ENCODE measurements around the gene IFT80. TPM values are rescaled to one million over a fixed set of nuclear protein-coding genes. Genes with fewer than 3 reads are reported as not detected.

Gene IFT80
- total RNA-seq, 3 donors from 2014 or later = 5.5 to 10.1 (median 6.5) TPM

GRCh38 chr3:160390565-160391138 lies 8.4 kb downstream of the IFT80 start:
- no peak for ATAC-seq
- H3K9me3 Mint-ChIP-seq = no peaks in the 10 kb centered on the region
- peaks cover 10% of the 10 kb centered on the region for H3K36me3 Mint-ChIP-seq (ENCODE audit: insufficient read depth)
- no peaks in the 10 kb centered on the region for H3K27me3 Mint-ChIP-seq (ENCODE audit: low read depth)
- no peak overlapping the region for H3K4me3 Mint-ChIP-seq
- no peak for DNase-seq
- peaks cover 10% of the 10 kb centered on the region for H3K4me1 Mint-ChIP-seq (ENCODE audit: low read depth)

GRCh38 chr3:160384639-160385318 lies 14.2 kb downstream of the IFT80 start:
- ATAC-seq (no peak), DNase-seq (no peak)
- Mint-ChIP-seq H3K9me3 (no peaks in the 10 kb centered on the region), H3K27me3 (ENCODE audit: low read depth) (no peaks in the 10 kb centered on the region), H3K4me3 (no peak overlapping the region), H3K36me3 (ENCODE audit: insufficient read depth) (peaks cover 15% of the 10 kb centered on the region), H3K4me1 (ENCODE audit: low read depth) (peaks cover 2% of the 10 kb centered on the region)

- H3K27me3 Mint-ChIP-seq (ENCODE audit: low read depth) = no peaks in the 10 kb centered on the region
- H3K36me3 Mint-ChIP-seq (ENCODE audit: insufficient read depth) = peaks cover 17% of the 10 kb centered on the region
- no peak overlapping the region for H3K4me3 Mint-ChIP-seq
- DNase-seq = no peak
- no peak for ATAC-seq
- H3K4me1 Mint-ChIP-seq (ENCODE audit: low read depth) = peaks cover 2% of the 10 kb centered on the region
- no peaks in the 10 kb centered on the region for H3K9me3 Mint-ChIP-seq
Measured at GRCh38 chr3:160381470-160381869, 17.6 kb downstream of the IFT80 start.

GRCh38 chr3:160379628-160380214 lies 19.3 kb downstream of the IFT80 start:
- H3K9me3 Mint-ChIP-seq = no peaks in the 10 kb centered on the region

GRCh38 chr3:160378331-160379109 lies 20.5 kb downstream of the IFT80 start:
- DNase-seq = no peak
- Mint-ChIP-seq H3K27me3 (ENCODE audit: low read depth) (no peaks in the 10 kb centered on the region), H3K36me3 (ENCODE audit: insufficient read depth) (peaks cover 30% of the 10 kb centered on the region), H3K4me1 (ENCODE audit: low read depth) (peaks cover 2% of the 10 kb centered on the region), H3K9me3 (no peaks in the 10 kb centered on the region), H3K4me3 (no peak overlapping the region)
- ATAC-seq = no peak

More at GRCh38 chr3:160379628-160380214, 19.3 kb downstream of the IFT80 start:
- Mint-ChIP-seq H3K4me1 (ENCODE audit: low read depth) (peaks cover 2% of the 10 kb centered on the region), H3K36me3 (ENCODE audit: insufficient read depth) (peaks cover 22% of the 10 kb centered on the region), H3K27me3 (ENCODE audit: low read depth) (no peaks in the 10 kb centered on the region), H3K4me3 (no peak overlapping the region)
- no peak for DNase-seq
- ATAC-seq = no peak

GRCh38 chr3:160376681-160377080 lies 22.3 kb downstream of the IFT80 start:
- DNase-seq (no peak), ATAC-seq (no peak)
- no peaks in the 10 kb centered on the region for H3K4me1 Mint-ChIP-seq (ENCODE audit: low read depth)
- H3K4me3 Mint-ChIP-seq = no peak overlapping the region
- no peaks in the 10 kb centered on the region for H3K9me3 Mint-ChIP-seq
- peaks cover 30% of the 10 kb centered on the region for H3K36me3 Mint-ChIP-seq (ENCODE audit: insufficient read depth)
- H3K27me3 Mint-ChIP-seq (ENCODE audit: low read depth) = no peaks in the 10 kb centered on the region

- DNase-seq (no peak), ATAC-seq (no peak)
- Mint-ChIP-seq H3K36me3 (ENCODE audit: insufficient read depth) (peaks cover 32% of the 10 kb centered on the region), H3K9me3 (no peaks in the 10 kb centered on the region), H3K27me3 (ENCODE audit: low read depth) (no peaks in the 10 kb centered on the region), H3K4me1 (ENCODE audit: low read depth) (peaks cover 12% of the 10 kb centered on the region), H3K4me3 (no peak overlapping the region)
Measured at GRCh38 chr3:160374925-160375324, 24.1 kb downstream of the IFT80 start.

- peaks cover 29% of the 10 kb centered on the region for H3K36me3 Mint-ChIP-seq (ENCODE audit: insufficient read depth)
- no peaks in the 10 kb centered on the region for H3K27me3 Mint-ChIP-seq (ENCODE audit: low read depth)
- DNase-seq (no peak), ATAC-seq (no peak)
- H3K9me3 Mint-ChIP-seq = no peaks in the 10 kb centered on the region
- H3K4me1 Mint-ChIP-seq (ENCODE audit: low read depth) = peaks cover 15% of the 10 kb centered on the region
- no peak overlapping the region for H3K4me3 Mint-ChIP-seq
Measured at GRCh38 chr3:160374472-160374871, 24.6 kb downstream of the IFT80 start.

DNA sequence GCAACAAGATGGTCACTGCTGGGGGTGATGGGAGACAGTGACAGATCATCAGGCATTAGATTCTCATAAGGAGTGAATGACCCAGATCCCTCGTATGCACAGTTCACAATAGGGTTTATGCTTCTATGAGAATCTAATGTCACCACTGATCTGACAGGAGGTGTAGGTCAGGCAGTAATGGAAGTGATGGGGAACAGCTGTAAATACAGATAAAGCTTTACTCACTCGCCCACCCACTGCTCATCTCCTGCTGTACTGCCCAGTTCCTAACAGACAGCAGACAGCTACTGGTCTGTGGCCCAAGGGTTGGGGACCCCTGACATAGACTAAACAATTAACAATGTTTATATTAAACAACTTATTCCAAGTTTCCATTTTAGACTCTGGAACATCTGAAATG lies 25.4 kb downstream of the IFT80 start:
- DNase-seq = no peak
- Mint-ChIP-seq H3K9me3 (no peaks in the 10 kb centered on the region), H3K27me3 (ENCODE audit: low read depth) (no peaks in the 10 kb centered on the region), H3K4me1 (ENCODE audit: low read depth) (peaks cover 17% of the 10 kb centered on the region), H3K4me3 (no peak overlapping the region), H3K36me3 (ENCODE audit: insufficient read depth) (peaks cover 29% of the 10 kb centered on the region)
- no peak for ATAC-seq

- H3K27me3 Mint-ChIP-seq (ENCODE audit: low read depth) = no peaks in the 10 kb centered on the region
- H3K4me1 Mint-ChIP-seq (ENCODE audit: low read depth) = peaks cover 20% of the 10 kb centered on the region
- DNase-seq = no peak
- H3K36me3 Mint-ChIP-seq (ENCODE audit: insufficient read depth) = peaks cover 29% of the 10 kb centered on the region
- no peak overlapping the region for H3K4me3 Mint-ChIP-seq
- no peak for ATAC-seq
- H3K9me3 Mint-ChIP-seq = no peaks in the 10 kb centered on the region
Measured at GRCh38 chr3:160372780-160373179, 26.2 kb downstream of the IFT80 start.

DNA sequence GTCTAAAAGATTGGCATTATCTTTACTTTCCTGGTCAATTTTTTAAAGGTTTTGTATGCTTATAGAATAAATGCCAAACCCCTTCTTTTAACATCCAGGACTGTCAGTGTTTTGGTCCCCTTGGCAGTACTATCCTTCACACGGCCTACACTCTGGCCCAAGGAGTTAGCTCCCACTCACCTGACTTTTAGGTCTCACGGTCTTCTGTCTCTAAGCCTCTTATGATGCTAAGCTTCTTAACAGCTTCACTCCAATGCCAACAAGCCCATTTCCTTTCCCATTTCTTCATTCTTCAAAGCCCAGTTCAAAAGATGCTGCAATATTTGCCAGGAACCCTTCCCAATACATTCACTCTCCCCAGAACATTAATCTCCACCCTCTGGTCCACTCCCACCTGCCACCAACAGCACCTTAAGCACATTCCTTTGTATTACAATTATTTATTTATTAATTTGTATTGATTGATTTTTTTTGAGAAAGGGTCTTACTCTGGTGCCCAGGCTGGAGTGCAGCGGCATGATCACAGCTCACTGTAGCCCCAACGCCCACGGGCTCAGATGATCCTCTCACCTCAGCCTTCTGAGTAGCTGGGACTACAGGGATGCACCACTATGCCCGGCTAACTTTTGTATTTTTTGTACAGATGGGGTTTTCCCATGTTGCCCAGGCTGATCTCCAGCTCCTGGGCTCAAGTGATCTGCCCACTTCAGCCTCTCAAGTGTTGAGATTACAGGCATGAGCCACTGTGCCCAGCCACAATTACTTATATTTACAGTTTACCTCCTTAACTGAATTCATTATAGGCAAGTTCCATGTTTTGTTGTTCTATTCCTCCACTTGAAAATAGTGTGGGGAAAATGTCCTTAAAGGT lies 27.8 kb downstream of the IFT80 start:
- Mint-ChIP-seq H3K36me3 (ENCODE audit: insufficient read depth) (peaks cover 29% of the 10 kb centered on the region), H3K27me3 (ENCODE audit: low read depth) (no peaks in the 10 kb centered on the region), H3K9me3 (no peaks in the 10 kb centered on the region), H3K4me3 (no peak overlapping the region), H3K4me1 (ENCODE audit: low read depth) (peaks cover 20% of the 10 kb centered on the region)
- DNase-seq (no peak), ATAC-seq (no peak)

DNA sequence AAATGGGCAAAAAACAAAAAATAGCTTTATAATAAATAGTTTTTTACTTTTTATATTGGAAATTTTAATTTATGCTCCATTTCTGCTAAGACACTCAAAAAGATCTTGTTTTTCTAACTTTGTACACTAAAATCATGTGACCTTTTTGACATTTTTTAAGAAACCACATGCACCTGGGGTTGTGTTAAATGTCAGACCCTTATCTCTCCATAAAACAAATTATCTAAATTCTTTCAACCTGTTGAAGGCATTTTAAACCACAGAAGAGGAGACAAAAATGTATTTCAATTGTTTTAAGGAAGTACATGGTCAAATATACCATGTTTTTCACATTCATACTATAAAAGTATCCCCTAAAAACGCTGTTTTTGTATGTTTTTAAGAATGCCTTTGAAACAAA lies 29.2 kb downstream of the IFT80 start:
- Mint-ChIP-seq H3K4me1 (ENCODE audit: low read depth) (peaks cover 20% of the 10 kb centered on the region), H3K9me3 (no peaks in the 10 kb centered on the region), H3K27me3 (ENCODE audit: low read depth) (no peaks in the 10 kb centered on the region), H3K36me3 (ENCODE audit: insufficient read depth) (peaks cover 34% of the 10 kb centered on the region), H3K4me3 (peak overlapping the region; percentile 22)
- no peak for DNase-seq
- no peak for ATAC-seq

- peaks cover 20% of the 10 kb centered on the region for H3K4me1 Mint-ChIP-seq (ENCODE audit: low read depth)
- no peak overlapping the region for H3K4me3 Mint-ChIP-seq
- H3K9me3 Mint-ChIP-seq = no peaks in the 10 kb centered on the region
- no peaks in the 10 kb centered on the region for H3K27me3 Mint-ChIP-seq (ENCODE audit: low read depth)
- ATAC-seq (no peak), DNase-seq (no peak)
- peaks cover 32% of the 10 kb centered on the region for H3K36me3 Mint-ChIP-seq (ENCODE audit: insufficient read depth)
Measured at GRCh38 chr3:160368804-160369203, 30.2 kb downstream of the IFT80 start.
